GM12872 (cell line): ENCODE data around the gene GABRB2.

ENCODE experiments used
- TF ChIP-seq, protein P1 (sequence below): IDR thresholded peaks from 3 replicates; pipeline ENCODE4 v1.5.1; 2011; ENCODE audit warnings: low read depth, mild to moderate bottlenecking, low read length, moderate library complexity; ENCODE audit not compliant: insufficient read depth

The GABRB2 gene

DNA sequence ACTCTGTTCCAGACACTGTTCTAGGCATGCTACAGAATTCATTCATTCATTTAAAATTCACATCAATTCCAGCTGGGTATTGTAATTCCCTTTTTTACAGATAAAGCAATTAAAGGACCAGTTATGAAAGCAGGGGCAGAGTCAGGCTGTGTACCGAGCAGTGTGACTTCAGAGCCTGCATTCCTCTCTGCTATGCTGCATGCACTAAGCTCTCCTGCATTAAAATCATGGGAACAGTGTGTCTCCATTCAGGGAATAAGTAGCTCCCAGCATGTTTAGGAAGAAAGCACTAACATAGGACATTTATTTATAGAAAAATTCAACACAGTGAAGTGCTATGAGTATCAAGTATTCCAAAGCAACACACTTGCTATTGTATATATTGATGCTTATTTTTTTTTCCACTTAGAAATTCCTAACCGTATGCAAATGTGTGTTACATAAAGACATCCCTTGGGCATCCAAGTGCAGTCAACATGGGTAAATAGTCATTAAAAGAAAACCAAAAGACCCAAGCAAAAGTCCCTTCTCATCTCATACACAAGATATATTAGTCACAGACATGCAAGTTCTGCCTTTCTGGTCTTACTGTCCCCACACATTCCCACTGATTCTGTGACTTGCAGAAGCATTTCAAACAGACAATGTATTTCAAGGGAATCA, 173.7 kb downstream of the GABRB2 start:
- TF ChIP-seq, protein P1, sequence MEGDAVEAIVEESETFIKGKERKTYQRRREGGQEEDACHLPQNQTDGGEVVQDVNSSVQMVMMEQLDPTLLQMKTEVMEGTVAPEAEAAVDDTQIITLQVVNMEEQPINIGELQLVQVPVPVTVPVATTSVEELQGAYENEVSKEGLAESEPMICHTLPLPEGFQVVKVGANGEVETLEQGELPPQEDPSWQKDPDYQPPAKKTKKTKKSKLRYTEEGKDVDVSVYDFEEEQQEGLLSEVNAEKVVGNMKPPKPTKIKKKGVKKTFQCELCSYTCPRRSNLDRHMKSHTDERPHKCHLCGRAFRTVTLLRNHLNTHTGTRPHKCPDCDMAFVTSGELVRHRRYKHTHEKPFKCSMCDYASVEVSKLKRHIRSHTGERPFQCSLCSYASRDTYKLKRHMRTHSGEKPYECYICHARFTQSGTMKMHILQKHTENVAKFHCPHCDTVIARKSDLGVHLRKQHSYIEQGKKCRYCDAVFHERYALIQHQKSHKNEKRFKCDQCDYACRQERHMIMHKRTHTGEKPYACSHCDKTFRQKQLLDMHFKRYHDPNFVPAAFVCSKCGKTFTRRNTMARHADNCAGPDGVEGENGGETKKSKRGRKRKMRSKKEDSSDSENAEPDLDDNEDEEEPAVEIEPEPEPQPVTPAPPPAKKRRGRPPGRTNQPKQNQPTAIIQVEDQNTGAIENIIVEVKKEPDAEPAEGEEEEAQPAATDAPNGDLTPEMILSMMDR = no peak

DNA sequence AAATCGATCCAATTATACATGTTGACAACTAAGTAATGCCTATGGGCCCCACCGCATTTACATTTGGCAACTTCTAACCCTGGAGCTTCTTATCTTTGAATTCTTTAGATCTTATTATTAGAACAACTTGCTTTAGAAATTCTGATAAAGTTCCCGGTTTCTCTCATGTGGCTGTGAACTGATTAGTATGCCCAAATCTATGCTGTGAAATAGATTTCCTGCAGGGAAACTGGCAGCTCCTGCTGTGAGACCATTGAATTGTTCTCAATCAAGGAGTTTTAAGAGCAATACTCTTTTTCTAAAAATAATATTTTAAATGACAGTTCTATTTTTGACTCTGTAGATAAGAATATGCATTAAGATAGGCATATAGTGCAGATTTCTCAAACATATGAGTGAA, 177.5 kb downstream of the GABRB2 start:
- TF ChIP-seq, protein P1 = no peak

DNA sequence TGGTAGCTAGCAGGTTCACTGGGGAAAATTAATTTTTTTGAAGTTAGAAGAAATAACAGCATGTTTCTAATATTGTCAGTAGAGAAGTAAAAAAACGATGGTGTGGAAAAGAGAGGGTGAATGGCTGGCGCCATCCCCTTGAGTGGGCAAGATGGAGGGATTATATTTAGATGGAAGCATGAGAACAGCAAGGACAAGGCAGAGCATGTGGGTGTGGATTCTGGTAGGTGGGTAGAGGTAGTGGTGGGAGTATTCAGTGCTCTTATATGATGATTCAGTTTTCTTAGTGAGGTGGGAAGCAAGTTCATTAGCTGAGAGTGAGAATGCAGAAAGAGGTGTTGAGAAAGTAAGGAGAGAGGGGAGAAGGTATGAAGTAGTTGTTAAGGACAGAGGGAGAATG, 188.1 kb downstream of the GABRB2 start:
- TF ChIP-seq, protein P1 = no peak

DNA sequence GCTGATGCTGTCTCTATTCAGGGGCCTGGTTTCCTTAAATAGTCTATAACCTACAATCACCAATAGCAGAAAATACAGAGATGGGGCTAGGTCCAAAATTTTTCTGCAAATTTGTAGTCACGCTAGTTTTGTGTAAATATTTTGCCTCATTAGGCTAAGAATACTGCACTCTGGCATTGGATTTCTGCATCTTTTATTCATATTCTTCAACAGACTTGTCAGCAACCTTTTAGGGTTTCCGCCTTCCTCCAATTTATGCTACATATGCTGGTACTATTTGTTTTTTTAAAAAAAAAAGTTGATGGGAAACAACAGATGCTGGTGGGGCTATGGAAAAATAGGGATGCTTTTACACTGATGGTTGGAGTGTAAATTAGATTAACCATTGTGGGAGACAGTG, 202.3 kb downstream of the GABRB2 start:
- TF ChIP-seq, protein P1 = no peak

DNA sequence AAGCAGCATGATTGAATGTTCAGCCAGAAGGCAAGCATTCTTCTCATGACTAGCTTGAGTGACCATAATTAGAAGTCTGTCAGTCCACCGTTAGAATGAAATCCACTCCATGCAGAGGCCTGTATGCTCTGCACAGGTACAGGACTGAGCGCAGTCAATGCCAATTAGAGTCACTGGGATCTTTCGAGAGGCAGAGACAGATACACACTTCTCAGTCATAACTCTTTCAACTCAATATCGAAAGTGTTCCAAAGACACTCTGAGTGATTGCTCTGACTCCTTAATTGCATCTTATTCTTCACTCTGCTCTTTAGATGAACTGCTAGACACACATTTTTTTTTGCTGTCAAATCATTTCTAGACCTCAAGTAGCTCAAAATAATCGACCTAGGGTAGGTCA, 203.6 kb downstream of the GABRB2 start:
- TF ChIP-seq, protein P1 = no peak

DNA sequence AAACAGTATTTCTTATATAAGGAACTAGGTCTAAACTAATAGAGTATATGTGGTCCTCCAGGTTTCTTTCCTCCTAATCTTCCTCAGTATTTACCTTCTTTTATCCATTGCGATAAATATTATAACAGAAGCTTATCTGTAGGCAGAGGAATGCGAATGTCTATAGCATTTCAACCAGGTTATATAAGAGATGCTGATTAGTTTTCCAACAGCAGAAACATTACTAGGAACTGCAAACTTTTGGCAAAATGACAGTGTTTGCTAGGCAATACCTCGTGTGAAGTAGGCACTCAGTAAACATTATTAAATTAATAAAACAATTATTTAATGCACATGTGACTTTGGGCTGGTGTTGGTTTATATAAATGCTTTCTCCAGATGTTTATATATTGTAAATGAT, 206.5 kb downstream of the GABRB2 start:
- TF ChIP-seq, protein P1 = no peak

DNA sequence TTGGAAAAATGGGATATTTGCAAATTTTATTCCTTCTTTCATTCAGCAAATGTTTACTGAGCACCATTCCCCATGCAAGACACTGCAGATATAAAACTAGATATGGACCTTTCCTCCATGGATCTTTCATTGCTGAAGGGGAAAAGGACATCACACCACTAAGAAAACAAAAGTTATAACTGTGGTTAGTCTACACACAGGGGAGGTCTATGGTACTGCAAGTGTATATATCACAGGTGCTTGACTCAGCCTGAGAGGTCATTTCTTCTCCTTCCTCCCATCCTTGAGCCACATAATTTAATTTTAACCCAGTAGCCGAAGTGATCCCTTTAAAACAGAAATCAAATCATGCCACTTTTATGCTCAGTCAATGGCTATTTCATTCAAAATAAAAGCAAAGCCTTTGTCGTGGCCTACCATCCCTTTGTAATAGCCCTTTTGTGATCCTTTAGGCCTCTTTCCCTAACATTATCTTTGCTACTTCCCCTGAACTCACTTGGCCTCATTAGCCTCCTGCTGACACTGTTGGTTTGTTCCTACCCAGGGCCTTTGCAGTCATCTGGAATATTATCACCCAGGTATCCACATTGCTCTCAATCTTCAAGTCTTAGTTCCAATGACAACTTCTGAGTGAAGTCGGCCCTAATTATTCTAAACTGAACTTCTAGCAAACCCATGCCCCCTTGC, 213.2 kb downstream of the GABRB2 start:
- TF ChIP-seq, protein P1 = no peak
